Colonic mucosa (tissue), 4 donors: ENCODE measurements around the gene TRIM67. TPM values are rescaled to one million over a fixed set of nuclear protein-coding genes. Genes with fewer than 3 reads are reported as not detected.

Source experiments
- DNase-seq: peaks from one replicate; pipeline ENCODE4 v3.0.0-alpha.2; 2020
- H3K27ac ChIP-seq: fragments of 200-600 bp; one replicate; pipeline ENCODE4 v1.8.0; 2021
- H3K27me3 ChIP-seq: fragments of 200-600 bp; one replicate; pipeline ENCODE4 v1.8.0; 2021
- H3K36me3 ChIP-seq: fragments of 200-600 bp; one replicate; pipeline ENCODE4 v1.8.0; 2021
- H3K4me1 ChIP-seq: fragments of 200-600 bp; one replicate; pipeline ENCODE4 v1.8.0; 2021; ENCODE audit warnings: mild to moderate bottlenecking
- H3K4me3 ChIP-seq: fragments of 200-600 bp; one replicate; pipeline ENCODE4 v1.8.0; 2021
- H3K9ac ChIP-seq, 2 donors: one replicate each; pipeline ENCODE4 v1.7.0; 2013; ENCODE audit warnings: control low read depth in 2 of 2, low read depth in 2 of 2, low read length in 2 of 2
- H3K9me3 ChIP-seq: fragments of 200-600 bp; one replicate; pipeline ENCODE4 v1.8.0; 2021
- intact Hi-C: fragments of 100-400 bp; cut with DNase I; formaldehyde crosslinking; loops from one replicate; pipeline ENCODE4 v1.14.1; 2022
- total RNA-seq, 2 donors: library from RNA; stranded (reverse); fragmentation: NEBNext Ultra II Directional in 1 of 2; extraction: Animal tissue kit (Norgen Biotek cat#: 25700) in 1 of 2; gene quantifications; one replicate each; pipeline ENCODE4 v1.2.1, GENCODE V29; 2021
- TF ChIP-seq, protein P1 (sequence below): fragments of 200-600 bp; IDR thresholded peaks from one replicate; pipeline ENCODE4 v1.8.0; 2022; ENCODE audit warnings: antibody characterized with exemption, mild to moderate bottlenecking
- donor health status: healthy.
- donor health status: DM: no; HTN: no; CAD: no.
- donor health status: DM: no; HTN: no; CAD: no.

The TRIM67 gene
- total RNA-seq, 2 donors from 2014 or later, result 0.03 TPM; not detected in 1

DNA sequence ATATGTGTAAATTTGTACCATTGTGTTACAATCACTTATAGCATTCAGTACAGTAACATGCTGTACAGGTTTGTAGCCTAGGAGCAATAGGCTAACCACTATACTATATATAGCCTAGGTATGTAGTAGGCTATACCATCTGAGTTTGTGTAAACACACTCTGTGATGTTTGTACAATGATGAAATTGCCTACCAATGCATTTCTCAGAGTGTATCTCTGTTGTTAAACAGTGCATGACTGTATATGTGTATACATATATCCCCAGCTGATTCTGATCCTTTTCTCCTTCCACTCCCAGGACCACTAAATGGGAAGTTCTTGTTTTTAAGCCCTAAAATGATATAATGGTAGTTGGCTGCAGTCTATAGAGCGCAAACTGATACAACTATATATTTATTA, 86.9 kb downstream of the TRIM67 start:
- H3K27ac ChIP-seq, result no peak overlapping the region
- no peaks in the 10 kb centered on the region for H3K9me3 ChIP-seq
- H3K27me3 ChIP-seq, result no peaks in the 10 kb centered on the region
- H3K4me1 ChIP-seq, result no peaks in the 10 kb centered on the region
- H3K4me3 ChIP-seq, result no peak overlapping the region
- TF ChIP-seq, protein P1, sequence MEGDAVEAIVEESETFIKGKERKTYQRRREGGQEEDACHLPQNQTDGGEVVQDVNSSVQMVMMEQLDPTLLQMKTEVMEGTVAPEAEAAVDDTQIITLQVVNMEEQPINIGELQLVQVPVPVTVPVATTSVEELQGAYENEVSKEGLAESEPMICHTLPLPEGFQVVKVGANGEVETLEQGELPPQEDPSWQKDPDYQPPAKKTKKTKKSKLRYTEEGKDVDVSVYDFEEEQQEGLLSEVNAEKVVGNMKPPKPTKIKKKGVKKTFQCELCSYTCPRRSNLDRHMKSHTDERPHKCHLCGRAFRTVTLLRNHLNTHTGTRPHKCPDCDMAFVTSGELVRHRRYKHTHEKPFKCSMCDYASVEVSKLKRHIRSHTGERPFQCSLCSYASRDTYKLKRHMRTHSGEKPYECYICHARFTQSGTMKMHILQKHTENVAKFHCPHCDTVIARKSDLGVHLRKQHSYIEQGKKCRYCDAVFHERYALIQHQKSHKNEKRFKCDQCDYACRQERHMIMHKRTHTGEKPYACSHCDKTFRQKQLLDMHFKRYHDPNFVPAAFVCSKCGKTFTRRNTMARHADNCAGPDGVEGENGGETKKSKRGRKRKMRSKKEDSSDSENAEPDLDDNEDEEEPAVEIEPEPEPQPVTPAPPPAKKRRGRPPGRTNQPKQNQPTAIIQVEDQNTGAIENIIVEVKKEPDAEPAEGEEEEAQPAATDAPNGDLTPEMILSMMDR, result no peak
- H3K9ac ChIP-seq, result no peak overlapping the region
- intact Hi-C loops, result no loop called here
- no peak for DNase-seq
- H3K36me3 ChIP-seq, result peaks cover 8% of the 10 kb centered on the region

DNA sequence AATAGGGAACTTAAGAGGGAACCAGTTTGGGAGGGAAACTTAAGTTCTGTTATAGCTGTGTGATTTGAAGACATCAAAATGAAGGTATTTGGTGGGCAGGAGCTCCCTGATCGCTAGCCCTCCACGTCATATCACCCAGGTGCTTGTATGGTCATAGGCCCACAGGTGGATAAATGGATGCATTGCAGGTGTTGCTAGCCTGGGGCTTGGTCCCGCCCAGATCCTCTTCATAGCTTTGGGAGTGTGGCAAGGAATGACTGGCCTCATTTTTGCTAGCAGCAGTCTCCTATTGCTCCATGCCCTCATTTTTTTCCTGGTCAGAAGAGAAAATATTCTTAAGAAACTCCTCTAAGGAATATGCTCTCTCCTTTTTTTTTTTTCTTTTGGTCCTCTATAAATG, 90.5 kb downstream of the TRIM67 start:
- no peak overlapping the region for H3K9ac ChIP-seq
- TF ChIP-seq, protein P1, result no peak
- no peaks in the 10 kb centered on the region for H3K9me3 ChIP-seq
- intact Hi-C loops, result no loop called here
- no peaks in the 10 kb centered on the region for H3K27me3 ChIP-seq
- no peak overlapping the region for H3K27ac ChIP-seq
- no peak overlapping the region for H3K4me3 ChIP-seq
- no peak for DNase-seq
- no peaks in the 10 kb centered on the region for H3K4me1 ChIP-seq
- peaks cover 8% of the 10 kb centered on the region for H3K36me3 ChIP-seq

DNA sequence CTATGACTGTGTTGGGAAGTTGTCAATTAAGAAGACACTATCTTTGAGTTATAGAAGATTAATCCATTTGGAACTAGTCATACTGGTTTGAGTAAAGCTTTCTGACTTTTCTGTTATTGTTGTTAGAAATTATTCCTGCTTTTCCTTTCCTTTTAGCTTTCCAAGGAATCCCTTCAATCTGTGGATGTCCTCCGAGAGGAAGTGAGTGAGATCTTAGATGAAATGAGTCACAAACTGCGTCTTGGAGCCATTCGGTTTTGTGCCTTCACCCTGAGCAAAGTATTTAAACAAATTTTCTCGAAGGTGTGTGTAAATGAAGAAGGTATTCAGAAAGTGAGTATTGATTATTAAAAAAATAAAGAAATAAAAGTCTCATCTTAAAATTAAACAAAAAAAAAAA, 98.5 kb downstream of the TRIM67 start:
- Histone ChIP-seq H3K4me3 (no peak overlapping the region), H3K36me3 (peaks cover 9% of the 10 kb centered on the region), H3K27me3 (no peaks in the 10 kb centered on the region), H3K9ac (no peak overlapping the region), H3K9me3 (no peaks in the 10 kb centered on the region), H3K27ac (no peak overlapping the region), H3K4me1 (no peaks in the 10 kb centered on the region)
- DNase-seq, result no peak
- intact Hi-C loops, result no loop called here
- TF ChIP-seq, protein P1, result no peak

DNA sequence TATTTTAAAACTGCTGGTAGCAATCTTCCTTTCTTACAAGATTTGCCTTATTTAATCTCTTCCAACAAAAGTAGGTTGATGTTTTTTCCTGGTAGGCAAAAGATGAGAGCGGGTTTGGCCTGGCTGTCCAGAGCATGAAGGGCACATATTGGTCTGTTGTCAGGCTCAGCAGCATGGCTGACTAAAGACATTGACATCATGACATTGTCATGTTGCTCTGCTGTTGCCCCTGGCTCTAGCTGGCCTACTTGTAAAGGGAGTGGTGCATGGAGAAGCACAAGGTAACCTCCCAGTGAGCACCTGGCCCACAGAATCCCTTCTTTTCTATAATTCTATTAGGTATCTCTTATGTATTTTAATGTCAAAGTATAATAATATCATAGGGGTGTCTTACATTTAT, 102.8 kb downstream of the TRIM67 start:
- TF ChIP-seq, protein P1, result no peak
- no peak overlapping the region for H3K27ac ChIP-seq
- H3K4me1 ChIP-seq, result no peaks in the 10 kb centered on the region
- H3K9ac ChIP-seq, result no peak overlapping the region
- H3K27me3 ChIP-seq, result no peaks in the 10 kb centered on the region
- H3K36me3 ChIP-seq, result peaks cover 9% of the 10 kb centered on the region
- no peak overlapping the region for H3K4me3 ChIP-seq
- intact Hi-C loops, result no loop called here
- no peaks in the 10 kb centered on the region for H3K9me3 ChIP-seq
- no peak for DNase-seq

DNA sequence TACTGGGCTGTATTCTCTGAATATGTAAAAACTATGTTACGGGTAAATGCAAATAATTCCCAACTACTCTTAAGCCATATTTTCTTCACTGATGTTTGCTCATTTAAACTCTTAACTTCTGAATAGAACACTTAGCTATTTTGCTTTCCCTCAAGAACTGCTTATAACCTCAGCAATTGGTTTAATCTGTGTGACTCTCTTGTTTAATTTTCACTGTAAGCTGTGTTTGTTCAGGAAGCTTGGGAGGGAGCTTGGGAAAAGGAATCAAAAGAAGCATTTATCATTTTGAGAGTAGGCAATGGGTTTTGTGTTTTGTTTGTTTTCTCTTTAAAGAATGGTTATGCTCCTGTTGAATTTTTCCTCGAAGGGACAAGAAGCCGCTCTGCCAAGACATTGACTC, 103.5 kb downstream of the TRIM67 start:
- Histone ChIP-seq H3K27me3 (no peaks in the 10 kb centered on the region), H3K4me1 (no peaks in the 10 kb centered on the region), H3K9me3 (no peaks in the 10 kb centered on the region), H3K27ac (no peak overlapping the region), H3K9ac (no peak overlapping the region), H3K36me3 (peaks cover 6% of the 10 kb centered on the region), H3K4me3 (no peak overlapping the region)
- TF ChIP-seq, protein P1, result no peak
- intact Hi-C loops, result no loop called here
- DNase-seq, result no peak
